ENCODE results near the gene ZGRF1.
"Not testable (repeated sequence)": the region's sequence is repeated elsewhere in the genome, so short reads cannot be mapped to it uniquely, and the experiment has no call there.

Gene ZGRF1

DNA sequence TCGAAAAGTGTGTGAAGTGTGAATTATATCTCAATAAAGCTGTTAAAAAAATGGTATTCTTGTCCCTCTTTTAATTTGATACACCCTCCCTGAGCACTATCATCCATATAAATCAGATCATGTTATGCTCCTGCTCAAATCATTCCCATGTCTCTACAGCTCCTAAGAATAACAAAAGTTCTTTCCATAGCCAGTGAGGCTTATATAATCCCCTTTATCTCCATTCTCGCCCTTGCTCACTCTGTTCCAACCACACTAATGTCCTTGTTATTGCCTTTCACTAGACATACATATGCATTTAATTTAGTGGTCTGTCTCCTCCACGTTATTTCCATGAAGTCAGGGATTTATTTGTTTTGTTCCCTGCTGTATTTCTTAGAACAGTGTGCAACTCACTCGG is 10.5 kb downstream of the ZGRF1 start:
- Histone ChIP-seq H3K27me3 (ENCODE audit: insufficient read depth, poor library complexity, severe bottlenecking) (no peaks in the 10 kb centered on the region), H3K27ac (replicated peaks) (no peak overlapping the region), H3K4me3 (replicated peaks; ENCODE audit: insufficient read depth, low read length) (no peak overlapping the region)
- DNase-seq (ENCODE audit: low read depth in 1 of 2, low spot score in 1 of 2), result no peak
- TF ChIP-seq POLR2AphosphoS5 (IDR thresholded peaks at IDR 0.05; ENCODE audit: low read depth), result no peak
- TF ChIP-seq SPI1 (IDR thresholded peaks at IDR 0.05; ENCODE audit: borderline replicate concordance, low read depth), result no peak
- TF ChIP-seq, protein P1, sequence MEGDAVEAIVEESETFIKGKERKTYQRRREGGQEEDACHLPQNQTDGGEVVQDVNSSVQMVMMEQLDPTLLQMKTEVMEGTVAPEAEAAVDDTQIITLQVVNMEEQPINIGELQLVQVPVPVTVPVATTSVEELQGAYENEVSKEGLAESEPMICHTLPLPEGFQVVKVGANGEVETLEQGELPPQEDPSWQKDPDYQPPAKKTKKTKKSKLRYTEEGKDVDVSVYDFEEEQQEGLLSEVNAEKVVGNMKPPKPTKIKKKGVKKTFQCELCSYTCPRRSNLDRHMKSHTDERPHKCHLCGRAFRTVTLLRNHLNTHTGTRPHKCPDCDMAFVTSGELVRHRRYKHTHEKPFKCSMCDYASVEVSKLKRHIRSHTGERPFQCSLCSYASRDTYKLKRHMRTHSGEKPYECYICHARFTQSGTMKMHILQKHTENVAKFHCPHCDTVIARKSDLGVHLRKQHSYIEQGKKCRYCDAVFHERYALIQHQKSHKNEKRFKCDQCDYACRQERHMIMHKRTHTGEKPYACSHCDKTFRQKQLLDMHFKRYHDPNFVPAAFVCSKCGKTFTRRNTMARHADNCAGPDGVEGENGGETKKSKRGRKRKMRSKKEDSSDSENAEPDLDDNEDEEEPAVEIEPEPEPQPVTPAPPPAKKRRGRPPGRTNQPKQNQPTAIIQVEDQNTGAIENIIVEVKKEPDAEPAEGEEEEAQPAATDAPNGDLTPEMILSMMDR (IDR thresholded peaks at IDR 0.05; ENCODE audit: insufficient read depth, low read length), result no peak
- no peak for TF ChIP-seq GABPA (IDR thresholded peaks at IDR 0.05; ENCODE audit: low read depth)
- TF ChIP-seq, protein P2, sequence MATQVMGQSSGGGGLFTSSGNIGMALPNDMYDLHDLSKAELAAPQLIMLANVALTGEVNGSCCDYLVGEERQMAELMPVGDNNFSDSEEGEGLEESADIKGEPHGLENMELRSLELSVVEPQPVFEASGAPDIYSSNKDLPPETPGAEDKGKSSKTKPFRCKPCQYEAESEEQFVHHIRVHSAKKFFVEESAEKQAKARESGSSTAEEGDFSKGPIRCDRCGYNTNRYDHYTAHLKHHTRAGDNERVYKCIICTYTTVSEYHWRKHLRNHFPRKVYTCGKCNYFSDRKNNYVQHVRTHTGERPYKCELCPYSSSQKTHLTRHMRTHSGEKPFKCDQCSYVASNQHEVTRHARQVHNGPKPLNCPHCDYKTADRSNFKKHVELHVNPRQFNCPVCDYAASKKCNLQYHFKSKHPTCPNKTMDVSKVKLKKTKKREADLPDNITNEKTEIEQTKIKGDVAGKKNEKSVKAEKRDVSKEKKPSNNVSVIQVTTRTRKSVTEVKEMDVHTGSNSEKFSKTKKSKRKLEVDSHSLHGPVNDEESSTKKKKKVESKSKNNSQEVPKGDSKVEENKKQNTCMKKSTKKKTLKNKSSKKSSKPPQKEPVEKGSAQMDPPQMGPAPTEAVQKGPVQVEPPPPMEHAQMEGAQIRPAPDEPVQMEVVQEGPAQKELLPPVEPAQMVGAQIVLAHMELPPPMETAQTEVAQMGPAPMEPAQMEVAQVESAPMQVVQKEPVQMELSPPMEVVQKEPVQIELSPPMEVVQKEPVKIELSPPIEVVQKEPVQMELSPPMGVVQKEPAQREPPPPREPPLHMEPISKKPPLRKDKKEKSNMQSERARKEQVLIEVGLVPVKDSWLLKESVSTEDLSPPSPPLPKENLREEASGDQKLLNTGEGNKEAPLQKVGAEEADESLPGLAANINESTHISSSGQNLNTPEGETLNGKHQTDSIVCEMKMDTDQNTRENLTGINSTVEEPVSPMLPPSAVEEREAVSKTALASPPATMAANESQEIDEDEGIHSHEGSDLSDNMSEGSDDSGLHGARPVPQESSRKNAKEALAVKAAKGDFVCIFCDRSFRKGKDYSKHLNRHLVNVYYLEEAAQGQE (IDR thresholded peaks at IDR 0.05; ENCODE audit: insufficient replicate concordance, low read depth), result no peak

DNA sequence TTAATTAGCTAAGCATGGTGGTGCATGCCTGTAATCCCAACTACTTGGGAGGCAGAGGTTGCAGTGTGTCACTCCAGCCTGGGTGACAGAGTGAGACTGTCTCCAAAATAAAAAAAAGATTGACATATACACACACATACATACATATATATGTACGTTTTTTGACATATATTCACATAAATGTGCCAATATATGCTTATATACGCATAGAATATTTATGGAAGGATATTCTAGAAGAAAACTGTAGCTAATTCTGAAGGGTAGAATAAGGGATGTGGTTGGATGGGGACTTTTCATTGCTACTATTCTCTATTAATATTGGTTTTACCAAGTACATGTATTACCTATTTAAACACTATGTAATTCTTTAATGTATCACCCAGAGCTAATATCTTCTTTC is 19.7 kb downstream of the ZGRF1 start:
- no peak for DNase-seq (ENCODE audit: low read depth in 1 of 2, low spot score in 1 of 2)
- Histone ChIP-seq H3K4me3 (replicated peaks; ENCODE audit: insufficient read depth, low read length) (no peak overlapping the region), H3K27me3 (ENCODE audit: insufficient read depth, poor library complexity, severe bottlenecking) (no peaks in the 10 kb centered on the region), H3K27ac (replicated peaks) (no peak overlapping the region)
- TF ChIP-seq, protein P2 (IDR thresholded peaks at IDR 0.05; ENCODE audit: insufficient replicate concordance, low read depth), result no peak
- TF ChIP-seq SPI1 (IDR thresholded peaks at IDR 0.05; ENCODE audit: borderline replicate concordance, low read depth), result no peak
- TF ChIP-seq POLR2AphosphoS5 (IDR thresholded peaks at IDR 0.05; ENCODE audit: low read depth), result no peak
- TF ChIP-seq, protein P1 (IDR thresholded peaks at IDR 0.05; ENCODE audit: insufficient read depth, low read length), result no peak
- no peak for TF ChIP-seq GABPA (IDR thresholded peaks at IDR 0.05; ENCODE audit: low read depth)

DNA sequence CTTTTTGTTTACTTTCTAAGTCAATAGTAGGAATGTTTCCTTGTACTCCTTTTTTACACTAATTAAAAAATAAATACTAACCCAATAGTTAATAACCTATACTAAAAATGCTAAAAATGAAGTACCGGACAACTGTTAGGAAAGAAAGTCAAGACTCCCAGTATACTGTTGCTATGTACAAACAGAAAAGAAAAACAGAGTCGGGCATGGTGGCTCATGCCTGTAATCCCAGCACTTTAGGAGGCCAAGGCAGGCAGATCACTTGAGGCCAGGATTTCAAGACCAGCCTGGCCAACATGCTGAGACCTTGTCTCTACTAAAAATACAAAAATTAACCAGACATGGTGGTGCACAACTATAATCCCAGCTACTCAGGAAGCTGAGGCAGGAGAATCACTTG is 23.9 kb downstream of the ZGRF1 start:
- not testable (repeated sequence) for DNase-seq (ENCODE audit: low read depth in 1 of 2, low spot score in 1 of 2); H3K4me3 ChIP-seq (replicated peaks; ENCODE audit: insufficient read depth, low read length); H3K27ac ChIP-seq (replicated peaks); H3K27me3 ChIP-seq (ENCODE audit: insufficient read depth, poor library complexity, severe bottlenecking)

DNA sequence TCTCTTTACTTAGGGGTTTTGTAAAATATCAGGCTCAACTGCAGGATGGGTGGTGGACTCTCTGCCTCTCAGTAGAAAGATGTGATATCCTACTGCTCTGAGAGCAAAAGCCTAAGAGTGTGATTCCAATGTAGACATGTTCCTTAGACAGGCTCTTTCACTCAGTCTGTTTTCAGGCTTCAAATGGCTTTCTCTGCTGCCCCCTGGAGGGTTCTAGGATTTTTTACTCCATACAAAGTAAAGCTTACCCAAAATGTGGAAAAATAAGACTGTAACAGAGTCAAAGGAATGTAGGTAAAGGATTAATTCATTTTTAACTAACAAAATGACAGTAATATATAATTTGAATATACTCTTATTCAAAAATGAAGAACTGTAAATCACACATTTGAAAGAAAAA is 32.1 kb downstream of the ZGRF1 start:
- H3K27me3 ChIP-seq (ENCODE audit: insufficient read depth, poor library complexity, severe bottlenecking), result no peaks in the 10 kb centered on the region
- no peak overlapping the region for H3K4me3 ChIP-seq (replicated peaks; ENCODE audit: insufficient read depth, low read length)
- TF ChIP-seq, protein P1 (IDR thresholded peaks at IDR 0.05; ENCODE audit: insufficient read depth, low read length), result peak; percentile 26
- TF ChIP-seq SPI1 (IDR thresholded peaks at IDR 0.05; ENCODE audit: borderline replicate concordance, low read depth), result no peak
- TF ChIP-seq GABPA (IDR thresholded peaks at IDR 0.05; ENCODE audit: low read depth), result no peak
- TF ChIP-seq, protein P2 (IDR thresholded peaks at IDR 0.05; ENCODE audit: insufficient replicate concordance, low read depth), result no peak
- no peak for TF ChIP-seq POLR2AphosphoS5 (IDR thresholded peaks at IDR 0.05; ENCODE audit: low read depth)
- DNase-seq (ENCODE audit: low read depth in 1 of 2, low spot score in 1 of 2), result peak in 1 of 2 experiments; percentile 52
- no peak overlapping the region for H3K27ac ChIP-seq (replicated peaks)

Measured in HL-60 (cell line).